SU-DHL-6 (cell line): ENCODE data around the gene KIAA1614.
"Not testable (repeated sequence)": the region's sequence is repeated elsewhere in the genome, so short reads cannot be mapped to it uniquely, and the experiment has no call there.

Source experiments
- H2AFZ ChIP-seq: fragments of 200-600 bp; sonication (generic); 2 replicates; pipeline ENCODE4 v1.6.1; 2014; ENCODE audit warnings: low read depth, mild to moderate bottlenecking, moderate library complexity, mixed read lengths, antibody characterized with exemption, low read length; ENCODE audit not compliant: severe bottlenecking
- H3F3A ChIP-seq: fragments of 200-600 bp; shearing (Covaris generic); 2 replicates; pipeline ENCODE4 v1.6.0; 2016; ENCODE audit warnings: antibody characterized with exemption, mild to moderate bottlenecking; ENCODE audit not compliant: insufficient read depth
- H3K27ac ChIP-seq: fragments of 200-600 bp; sonication (generic); 2 replicates; pipeline ENCODE4 v1.5.1; 2016; ENCODE audit warnings: low read depth, mild to moderate bottlenecking, low read length, moderate library complexity, mixed read lengths
- H3K27me3 ChIP-seq: fragments of 200-600 bp; sonication (generic), shearing (Covaris generic); 2 replicates; pipeline ENCODE4 v1.6.0; 2014; ENCODE audit warnings: mild to moderate bottlenecking, low read length
- H3K36me3 ChIP-seq: fragments of 200-600 bp; sonication (generic); 2 replicates; pipeline ENCODE4 v1.6.1; 2014; ENCODE audit warnings: mild to moderate bottlenecking, low read length, mixed read lengths
- H3K4me2 ChIP-seq: fragments of 300-600, 200-600 bp; shearing (Covaris generic), sonication (generic); 2 replicates; pipeline ENCODE4 v1.6.0; 2014; ENCODE audit warnings: low read length, low read depth, mild to moderate bottlenecking; ENCODE audit not compliant: poor library complexity, severe bottlenecking
- H3K4me3 ChIP-seq: fragments of 200-600 bp; sonication (generic); 2 replicates; pipeline ENCODE4 v1.5.1; 2014; ENCODE audit warnings: antibody characterized with exemption, low read length, mild to moderate bottlenecking, mixed read lengths; ENCODE audit not compliant: insufficient read depth, poor library complexity, severe bottlenecking
- H3K79me2 ChIP-seq: fragments of 200-600 bp; sonication (generic); 2 replicates; pipeline ENCODE4 v1.6.1; 2014; ENCODE audit warnings: mild to moderate bottlenecking, low read length, moderate library complexity; ENCODE audit not compliant: insufficient read depth
- H3K9ac ChIP-seq: fragments of 200-600 bp; sonication (generic); 2 replicates; pipeline ENCODE4 v1.7.0; 2014; ENCODE audit warnings: mild to moderate bottlenecking, low read length
- H3K9me2 ChIP-seq: fragments of 200-600 bp; sonication (generic); replicated peaks from 2 replicates; pipeline ENCODE4 v1.6.1; 2014; ENCODE audit warnings: low read length; ENCODE audit not compliant: insufficient read depth
- H3K9me3 ChIP-seq: fragments of 200-600 bp; sonication (generic); 2 replicates; pipeline ENCODE4 v1.6.1; 2014; ENCODE audit warnings: low read length, mixed read lengths; ENCODE audit not compliant: insufficient read depth
- H4K20me1 ChIP-seq: fragments of 200-600 bp; sonication (generic); 2 replicates; pipeline ENCODE4 v1.6.1; 2014; ENCODE audit warnings: low read depth, mild to moderate bottlenecking, antibody characterized with exemption, low read length, moderate library complexity, mixed read lengths
- EZH2phosphoT487 ChIP-seq: fragments of 200-600 bp; sonication (generic), shearing (Covaris generic); conservative IDR thresholded peaks from 2 replicates; pipeline ENCODE4 v1.6.1; 2018; ENCODE audit warnings: mild to moderate bottlenecking, antibody characterized with exemption, low read length, moderate library complexity, mixed read lengths
- TF ChIP-seq, protein P1 (sequence below): fragments of 200-600 bp; sonication (generic); IDR thresholded peaks from one replicate; pipeline ENCODE4 v1.5.1; 2017; ENCODE audit warnings: antibody characterized with exemption, mild to moderate bottlenecking, low read length, moderate library complexity; ENCODE audit not compliant: insufficient read depth, poor library complexity, severe bottlenecking

Gene KIAA1614

DNA sequence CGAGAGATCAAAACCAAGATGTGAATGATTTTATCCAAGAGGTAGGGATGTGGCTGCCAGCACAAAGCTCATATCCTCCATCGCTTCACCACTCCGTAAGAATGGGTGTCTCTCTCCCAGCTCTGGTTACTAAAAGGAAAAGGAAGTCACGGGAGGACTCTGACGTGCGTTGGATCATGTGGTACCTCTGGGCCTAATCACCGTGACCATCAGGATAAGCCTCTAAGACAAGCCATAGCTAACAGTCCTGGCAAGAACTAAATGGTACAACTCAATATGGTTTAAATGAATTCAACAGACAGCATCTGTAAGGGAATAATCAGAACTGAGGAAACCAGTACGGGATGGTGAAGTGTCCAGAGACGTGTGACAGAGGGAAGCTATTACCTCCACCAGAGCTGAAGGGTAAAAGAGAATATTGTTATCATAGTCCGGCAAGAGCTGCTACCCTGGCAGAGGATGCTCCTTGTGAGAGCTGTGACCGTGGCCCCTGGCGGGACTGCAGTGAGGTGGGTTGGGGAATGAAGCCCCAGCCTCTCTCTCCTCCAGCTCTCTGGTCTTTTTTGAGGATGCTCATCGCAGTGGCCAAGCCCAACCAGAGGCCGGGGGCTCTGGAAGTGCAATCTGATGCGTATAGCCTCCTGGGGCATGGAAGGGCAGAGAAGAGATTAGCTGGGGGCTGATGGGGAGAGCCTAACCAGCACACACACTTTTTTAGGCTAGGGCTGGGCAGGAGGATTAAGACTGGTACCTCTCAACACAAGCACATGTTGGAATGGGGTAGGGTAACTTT is 54.2 kb downstream of the KIAA1614 start:
- Histone ChIP-seq H3F3A (no peaks in the 10 kb centered on the region), H3K36me3 (no peaks in the 10 kb centered on the region), H3K79me2 (no peaks in the 10 kb centered on the region), H4K20me1 (no peaks in the 10 kb centered on the region), H3K4me3 (no peak overlapping the region), H3K9me2 (no peaks in the 10 kb centered on the region), H3K27me3 (no peaks in the 10 kb centered on the region), H3K27ac (no peak overlapping the region), H3K9me3 (no peaks in the 10 kb centered on the region), H3K4me2 (no peak overlapping the region), H2AFZ (no peak overlapping the region), H3K9ac (no peak overlapping the region)
- TF ChIP-seq, protein P1, sequence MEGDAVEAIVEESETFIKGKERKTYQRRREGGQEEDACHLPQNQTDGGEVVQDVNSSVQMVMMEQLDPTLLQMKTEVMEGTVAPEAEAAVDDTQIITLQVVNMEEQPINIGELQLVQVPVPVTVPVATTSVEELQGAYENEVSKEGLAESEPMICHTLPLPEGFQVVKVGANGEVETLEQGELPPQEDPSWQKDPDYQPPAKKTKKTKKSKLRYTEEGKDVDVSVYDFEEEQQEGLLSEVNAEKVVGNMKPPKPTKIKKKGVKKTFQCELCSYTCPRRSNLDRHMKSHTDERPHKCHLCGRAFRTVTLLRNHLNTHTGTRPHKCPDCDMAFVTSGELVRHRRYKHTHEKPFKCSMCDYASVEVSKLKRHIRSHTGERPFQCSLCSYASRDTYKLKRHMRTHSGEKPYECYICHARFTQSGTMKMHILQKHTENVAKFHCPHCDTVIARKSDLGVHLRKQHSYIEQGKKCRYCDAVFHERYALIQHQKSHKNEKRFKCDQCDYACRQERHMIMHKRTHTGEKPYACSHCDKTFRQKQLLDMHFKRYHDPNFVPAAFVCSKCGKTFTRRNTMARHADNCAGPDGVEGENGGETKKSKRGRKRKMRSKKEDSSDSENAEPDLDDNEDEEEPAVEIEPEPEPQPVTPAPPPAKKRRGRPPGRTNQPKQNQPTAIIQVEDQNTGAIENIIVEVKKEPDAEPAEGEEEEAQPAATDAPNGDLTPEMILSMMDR: no peak
- no peak for TF ChIP-seq EZH2phosphoT487

DNA sequence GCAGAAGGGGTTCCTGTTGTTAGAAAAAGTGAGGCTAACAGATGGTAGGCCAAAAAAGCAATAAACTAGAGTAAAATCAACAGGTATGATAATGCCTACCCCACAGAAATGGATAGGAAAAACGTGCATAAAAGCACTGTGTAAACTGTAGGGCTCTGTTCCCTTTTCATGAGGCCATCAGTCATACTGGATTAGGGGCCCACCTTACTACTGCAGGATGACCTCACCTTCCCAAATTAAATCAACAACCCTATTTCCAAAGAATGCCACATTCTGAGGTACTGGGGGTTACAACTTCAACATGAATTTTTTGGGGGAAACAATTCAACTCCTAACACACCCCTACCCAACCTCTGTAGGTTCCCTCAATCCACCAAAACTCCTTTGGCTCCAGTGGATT is 54.9 kb downstream of the KIAA1614 start:
- no peak overlapping the region for H3K4me2 ChIP-seq
- no peak overlapping the region for H3K27ac ChIP-seq
- no peak overlapping the region for H2AFZ ChIP-seq
- H3K79me2 ChIP-seq: no peaks in the 10 kb centered on the region
- H3K9me3 ChIP-seq: no peaks in the 10 kb centered on the region
- TF ChIP-seq, protein P1: no peak
- TF ChIP-seq EZH2phosphoT487: no peak
- no peaks in the 10 kb centered on the region for H3K27me3 ChIP-seq
- no peaks in the 10 kb centered on the region for H3K9me2 ChIP-seq
- no peak overlapping the region for H3K4me3 ChIP-seq
- H3K36me3 ChIP-seq: no peaks in the 10 kb centered on the region
- no peaks in the 10 kb centered on the region for H4K20me1 ChIP-seq
- no peak overlapping the region for H3K9ac ChIP-seq
- no peaks in the 10 kb centered on the region for H3F3A ChIP-seq

DNA sequence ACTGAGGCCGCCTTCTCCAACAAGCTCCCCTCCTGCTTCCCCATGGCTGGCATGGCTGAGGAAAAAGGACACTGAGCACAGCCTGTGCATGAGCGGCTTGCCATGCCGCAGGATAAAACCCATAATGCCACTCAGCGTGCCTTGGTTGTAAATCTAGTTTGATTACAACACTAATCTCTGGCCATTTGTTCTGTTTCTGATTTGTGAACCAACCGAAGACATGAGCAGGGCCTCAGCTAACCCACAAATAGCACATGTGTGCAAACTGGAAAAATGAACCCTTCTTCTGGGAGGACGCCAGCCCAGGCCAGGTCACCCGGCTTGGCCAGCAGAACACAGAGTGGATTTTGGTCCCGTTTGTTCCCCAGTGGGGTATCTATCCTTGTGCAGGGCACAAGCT is 56.1 kb downstream of the KIAA1614 start:
- H3K36me3 ChIP-seq, H3K27me3 ChIP-seq, H3K4me3 ChIP-seq, H2AFZ ChIP-seq, H3K9me3 ChIP-seq, H4K20me1 ChIP-seq, H3K79me2 ChIP-seq, H3K9ac ChIP-seq, H3K9me2 ChIP-seq, H3K4me2 ChIP-seq, H3F3A ChIP-seq, H3K27ac ChIP-seq: not testable (repeated sequence)

DNA sequence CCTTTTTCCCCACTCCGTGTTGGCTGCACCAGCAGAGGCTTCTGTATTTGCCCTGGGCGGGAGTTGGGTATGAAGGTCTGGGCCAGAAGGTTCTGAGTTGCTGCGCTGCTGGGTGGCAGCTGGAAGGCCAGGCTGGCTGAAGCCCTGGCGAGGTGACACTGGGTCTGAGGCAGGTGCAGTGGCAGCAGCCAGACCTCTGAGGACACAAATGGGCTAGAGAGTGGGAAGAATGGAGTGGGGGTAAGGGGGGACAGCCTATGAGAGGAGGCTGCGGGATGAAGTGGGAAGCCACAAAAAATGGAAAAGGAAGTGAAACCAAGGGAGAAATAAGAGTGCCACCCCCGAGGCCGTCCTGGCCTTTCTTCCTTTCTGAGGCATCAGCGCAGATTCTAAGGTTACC is 56.7 kb downstream of the KIAA1614 start:
- Histone ChIP-seq H3K4me3 (no peak overlapping the region), H3K9me3 (no peaks in the 10 kb centered on the region), H3F3A (no peaks in the 10 kb centered on the region), H3K9me2 (no peaks in the 10 kb centered on the region), H3K36me3 (0 out of 2 replicates have a peak, but pooled peaks cover 3% of the 10 kb centered on the region), H2AFZ (no peak overlapping the region), H4K20me1 (no peaks in the 10 kb centered on the region), H3K27me3 (no peaks in the 10 kb centered on the region), H3K4me2 (no peak overlapping the region), H3K27ac (no peak overlapping the region), H3K9ac (no peak overlapping the region), H3K79me2 (no peaks in the 10 kb centered on the region)
- no peak for TF ChIP-seq EZH2phosphoT487
- TF ChIP-seq, protein P1: no peak
